SU-DHL-6 (cell line): ENCODE measurements around the gene RAD51B.

Source experiments
- H2AFZ ChIP-seq: fragments of 200-600 bp; sonication (generic); 2 replicates; pipeline ENCODE4 v1.6.1; 2014; ENCODE audit warnings: low read depth, mild to moderate bottlenecking, moderate library complexity, mixed read lengths, antibody characterized with exemption, low read length; ENCODE audit not compliant: severe bottlenecking
- H3F3A ChIP-seq: fragments of 200-600 bp; shearing (Covaris generic); 2 replicates; pipeline ENCODE4 v1.6.0; 2016; ENCODE audit warnings: antibody characterized with exemption, mild to moderate bottlenecking; ENCODE audit not compliant: insufficient read depth
- H3K27ac ChIP-seq: fragments of 200-600 bp; sonication (generic); 2 replicates; pipeline ENCODE4 v1.5.1; 2016; ENCODE audit warnings: low read depth, mild to moderate bottlenecking, low read length, moderate library complexity, mixed read lengths
- H3K27me3 ChIP-seq: fragments of 200-600 bp; sonication (generic), shearing (Covaris generic); 2 replicates; pipeline ENCODE4 v1.6.0; 2014; ENCODE audit warnings: mild to moderate bottlenecking, low read length
- H3K36me3 ChIP-seq: fragments of 200-600 bp; sonication (generic); 2 replicates; pipeline ENCODE4 v1.6.1; 2014; ENCODE audit warnings: mild to moderate bottlenecking, low read length, mixed read lengths
- H3K4me2 ChIP-seq: fragments of 300-600, 200-600 bp; shearing (Covaris generic), sonication (generic); 2 replicates; pipeline ENCODE4 v1.6.0; 2014; ENCODE audit warnings: low read length, low read depth, mild to moderate bottlenecking; ENCODE audit not compliant: poor library complexity, severe bottlenecking
- H3K4me3 ChIP-seq: fragments of 200-600 bp; sonication (generic); 2 replicates; pipeline ENCODE4 v1.5.1; 2014; ENCODE audit warnings: antibody characterized with exemption, low read length, mild to moderate bottlenecking, mixed read lengths; ENCODE audit not compliant: insufficient read depth, poor library complexity, severe bottlenecking
- H3K79me2 ChIP-seq: fragments of 200-600 bp; sonication (generic); 2 replicates; pipeline ENCODE4 v1.6.1; 2014; ENCODE audit warnings: mild to moderate bottlenecking, low read length, moderate library complexity; ENCODE audit not compliant: insufficient read depth
- H3K9ac ChIP-seq: fragments of 200-600 bp; sonication (generic); 2 replicates; pipeline ENCODE4 v1.7.0; 2014; ENCODE audit warnings: mild to moderate bottlenecking, low read length
- H3K9me2 ChIP-seq: fragments of 200-600 bp; sonication (generic); replicated peaks from 2 replicates; pipeline ENCODE4 v1.6.1; 2014; ENCODE audit warnings: low read length; ENCODE audit not compliant: insufficient read depth
- H3K9me3 ChIP-seq: fragments of 200-600 bp; sonication (generic); 2 replicates; pipeline ENCODE4 v1.6.1; 2014; ENCODE audit warnings: low read length, mixed read lengths; ENCODE audit not compliant: insufficient read depth
- H4K20me1 ChIP-seq: fragments of 200-600 bp; sonication (generic); 2 replicates; pipeline ENCODE4 v1.6.1; 2014; ENCODE audit warnings: low read depth, mild to moderate bottlenecking, antibody characterized with exemption, low read length, moderate library complexity, mixed read lengths
- EZH2phosphoT487 ChIP-seq: fragments of 200-600 bp; sonication (generic), shearing (Covaris generic); conservative IDR thresholded peaks from 2 replicates; pipeline ENCODE4 v1.6.1; 2018; ENCODE audit warnings: mild to moderate bottlenecking, antibody characterized with exemption, low read length, moderate library complexity, mixed read lengths
- TF ChIP-seq, protein P1 (sequence below): fragments of 200-600 bp; sonication (generic); IDR thresholded peaks from one replicate; pipeline ENCODE4 v1.5.1; 2017; ENCODE audit warnings: antibody characterized with exemption, mild to moderate bottlenecking, low read length, moderate library complexity; ENCODE audit not compliant: insufficient read depth, poor library complexity, severe bottlenecking

Gene RAD51B

DNA sequence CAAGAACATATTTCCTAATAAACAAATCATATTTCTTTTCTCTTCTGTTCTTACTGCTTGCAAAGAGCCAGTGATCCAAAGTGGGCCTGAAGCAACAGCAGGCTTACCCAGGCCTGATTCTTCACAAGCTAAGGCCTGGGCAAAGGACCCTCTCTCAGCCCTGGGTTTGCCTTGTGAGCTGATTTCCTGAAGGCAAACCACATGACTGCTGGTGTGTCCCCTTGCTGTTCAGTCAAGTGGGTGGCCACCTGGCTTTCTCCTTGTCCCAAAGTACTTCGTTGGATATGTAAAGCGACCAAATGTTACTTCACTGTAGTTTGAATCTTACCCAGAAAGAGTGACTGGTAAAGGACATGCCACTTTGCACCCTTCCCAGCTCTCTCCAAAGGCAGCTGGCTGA lies 580.4 kb downstream of the RAD51B start:
- Histone ChIP-seq H3K27me3 (no peaks in the 10 kb centered on the region), H3K36me3 (no peaks in the 10 kb centered on the region), H3K9ac (peak overlapping the region; percentile 44), H3K4me2 (peak overlapping the region; percentile 48), H3F3A (peaks cover 22% of the 10 kb centered on the region), H2AFZ (no peak overlapping the region), H3K79me2 (no peaks in the 10 kb centered on the region), H4K20me1 (no peaks in the 10 kb centered on the region), H3K9me3 (no peaks in the 10 kb centered on the region), H3K9me2 (no peaks in the 10 kb centered on the region), H3K4me3 (no peak overlapping the region), H3K27ac (peak overlapping the region; percentile 79)
- no peak for TF ChIP-seq EZH2phosphoT487
- TF ChIP-seq, protein P1, sequence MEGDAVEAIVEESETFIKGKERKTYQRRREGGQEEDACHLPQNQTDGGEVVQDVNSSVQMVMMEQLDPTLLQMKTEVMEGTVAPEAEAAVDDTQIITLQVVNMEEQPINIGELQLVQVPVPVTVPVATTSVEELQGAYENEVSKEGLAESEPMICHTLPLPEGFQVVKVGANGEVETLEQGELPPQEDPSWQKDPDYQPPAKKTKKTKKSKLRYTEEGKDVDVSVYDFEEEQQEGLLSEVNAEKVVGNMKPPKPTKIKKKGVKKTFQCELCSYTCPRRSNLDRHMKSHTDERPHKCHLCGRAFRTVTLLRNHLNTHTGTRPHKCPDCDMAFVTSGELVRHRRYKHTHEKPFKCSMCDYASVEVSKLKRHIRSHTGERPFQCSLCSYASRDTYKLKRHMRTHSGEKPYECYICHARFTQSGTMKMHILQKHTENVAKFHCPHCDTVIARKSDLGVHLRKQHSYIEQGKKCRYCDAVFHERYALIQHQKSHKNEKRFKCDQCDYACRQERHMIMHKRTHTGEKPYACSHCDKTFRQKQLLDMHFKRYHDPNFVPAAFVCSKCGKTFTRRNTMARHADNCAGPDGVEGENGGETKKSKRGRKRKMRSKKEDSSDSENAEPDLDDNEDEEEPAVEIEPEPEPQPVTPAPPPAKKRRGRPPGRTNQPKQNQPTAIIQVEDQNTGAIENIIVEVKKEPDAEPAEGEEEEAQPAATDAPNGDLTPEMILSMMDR = no peak

DNA sequence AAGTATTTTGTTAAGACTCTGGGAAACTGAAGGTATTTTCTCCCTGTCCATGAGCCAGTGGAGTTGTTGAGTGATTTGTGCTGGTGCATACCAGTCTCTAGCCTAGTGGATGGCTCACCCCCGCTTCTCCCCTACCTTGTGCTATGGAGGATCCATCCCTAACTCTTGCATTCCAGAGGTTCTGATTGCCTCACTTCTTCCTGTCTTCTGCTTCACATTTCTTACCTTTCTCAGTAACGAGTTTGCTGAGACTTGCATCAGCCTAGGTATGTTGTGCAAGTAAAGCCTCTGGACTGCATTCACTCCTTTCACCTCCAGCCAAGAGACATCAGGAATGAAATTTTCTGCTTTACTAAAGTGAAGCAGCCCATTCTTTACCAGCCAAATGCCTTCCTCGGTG lies 581.7 kb downstream of the RAD51B start:
- Histone ChIP-seq H3K4me3 (peak overlapping the region; percentile 5), H4K20me1 (no peaks in the 10 kb centered on the region), H3K27ac (peak overlapping the region; percentile 79), H3K79me2 (no peaks in the 10 kb centered on the region), H3F3A (peaks cover 30% of the 10 kb centered on the region), H3K4me2 (peak overlapping the region; percentile 48), H2AFZ (no peak overlapping the region), H3K9me2 (no peaks in the 10 kb centered on the region), H3K9me3 (no peaks in the 10 kb centered on the region), H3K27me3 (no peaks in the 10 kb centered on the region), H3K36me3 (no peaks in the 10 kb centered on the region), H3K9ac (peak overlapping the region; percentile 44)
- TF ChIP-seq EZH2phosphoT487 = no peak
- TF ChIP-seq, protein P1 = no peak

DNA sequence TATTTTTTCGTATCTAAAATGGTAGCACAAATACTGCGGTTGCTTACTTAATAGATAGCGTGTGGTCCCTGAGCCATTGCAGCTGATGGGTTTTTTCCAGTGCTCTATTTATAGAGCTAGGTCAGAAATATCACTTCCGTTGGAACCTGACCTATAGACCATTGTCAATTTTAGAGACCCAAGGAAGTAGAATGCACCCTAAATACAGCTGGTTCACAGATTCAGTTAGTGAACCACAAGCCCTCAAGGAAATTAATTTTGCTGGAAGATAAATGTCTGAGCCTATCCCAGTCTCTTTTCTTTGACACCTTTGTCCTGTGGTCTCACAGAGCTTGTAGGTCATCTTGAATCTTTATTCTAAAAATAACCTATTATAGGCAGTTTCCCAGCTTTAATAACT lies 582.3 kb downstream of the RAD51B start:
- Histone ChIP-seq H3K36me3 (no peaks in the 10 kb centered on the region), H4K20me1 (no peaks in the 10 kb centered on the region), H3K4me2 (peak overlapping the region; percentile 48), H3K9me2 (no peaks in the 10 kb centered on the region), H3F3A (peaks cover 30% of the 10 kb centered on the region), H3K9ac (peak overlapping the region; percentile 43; the same call in 1 of the 2 replicates), H3K27me3 (no peaks in the 10 kb centered on the region), H3K4me3 (peak overlapping the region; percentile 5), H3K9me3 (no peaks in the 10 kb centered on the region), H3K79me2 (no peaks in the 10 kb centered on the region), H3K27ac (peak overlapping the region; percentile 79), H2AFZ (no peak overlapping the region)
- TF ChIP-seq EZH2phosphoT487 = no peak
- TF ChIP-seq, protein P1 = no peak
